Heart left ventricle (tissue), 16 donors: ENCODE data around the gene OR6X1. TPM values are rescaled to one million over a fixed set of nuclear protein-coding genes. Genes with fewer than 3 reads are reported as not detected.

Source experiments
- ATAC-seq, 4 donors: fragments of 200-7000 bp; cut with Tn5 transposase; one replicate each; pipeline ENCODE4 v1.9.1; 2020 to 2022; ENCODE audit warnings: moderate library complexity in 4 of 4, mild to moderate bottlenecking in 3 of 4, moderate number of reproducible peaks in 1 of 4
- DNase-seq, 5 donors: peaks; one replicate each; pipeline ENCODE4 v3.0.0-alpha.2; 2020
- H3K27ac ChIP-seq, 12 donors: fragments of 200-600 bp; sonication (generic) in 4 of 12; one replicate each; pipeline versions ENCODE4 v1.5.0 to v1.8.0; 2016 to 2022; ENCODE audit warnings: mild to moderate bottlenecking in 2 of 12
- H3K27me3 ChIP-seq, 9 donors: fragments of 200-600 bp; sonication (generic) in 2 of 9; one replicate each; pipeline versions ENCODE4 v1.5.1 to v1.8.0; 2016 to 2022; ENCODE audit warnings: mild to moderate bottlenecking in 3 of 9
- H3K36me3 ChIP-seq, 9 donors: fragments of 200-600 bp; sonication (generic) in 2 of 9; one replicate each; pipeline versions ENCODE4 v1.5.0 to v1.8.0; 2018 to 2022; ENCODE audit warnings: mild to moderate bottlenecking in 2 of 9
- H3K4me1 ChIP-seq, 12 donors: fragments of 200-600 bp; sonication (generic) in 4 of 12; one replicate each; pipeline versions ENCODE4 v1.5.0 to v1.8.0; 2016 to 2022; ENCODE audit warnings: mild to moderate bottlenecking in 3 of 12
- H3K4me3 ChIP-seq, 12 donors: fragments of 200-600 bp; sonication (generic) in 4 of 12; one replicate each; pipeline versions ENCODE4 v1.5.0 to v1.8.0; 2017 to 2022; ENCODE audit warnings: mild to moderate bottlenecking in 9 of 12, moderate library complexity in 4 of 12
- H3K9me3 ChIP-seq, 12 donors: fragments of 200-600 bp; sonication (generic) in 4 of 12; one replicate each; pipeline versions ENCODE4 v1.5.0 to v1.8.0; 2016 to 2022; ENCODE audit warnings: mild to moderate bottlenecking in 1 of 12
- CTCF ChIP-seq, 12 donors: fragments of 200-600 bp; sonication (generic) in 4 of 12; IDR thresholded peaks; one replicate each; pipeline versions ENCODE4 v1.5.0 to v1.8.0; 2018 to 2022; ENCODE audit warnings: antibody characterized with exemption in 12 of 12, mild to moderate bottlenecking in 5 of 12
- POLR2A ChIP-seq, 2 donors: fragments of 450-650 bp; IDR thresholded peaks; one replicate each; pipeline ENCODE4 v1.6.1; 2017; ENCODE audit warnings: antibody characterized with exemption in 2 of 2, mild to moderate bottlenecking in 2 of 2, moderate library complexity in 2 of 2
- WGBS, 4 donors: extraction: QIAGEN DNeasy Blood & Tissue Kit in 2 of 4; methylation state at CpG; one replicate each; pipeline versions ENCODE4 v1.1.5 to v1.1.7; 2013 to 2018; 5-methylcytosine and 5-hydroxymethylcytosine counted together
- intact Hi-C, 10 donors: fragments of 100-400 bp; cut with DNase I; formaldehyde crosslinking; loops; one replicate each; pipeline versions ENCODE4 v1.11.1 to v1.14.2; 2022
- polyA plus RNA-seq, 2 donors: library from polyadenylated mRNA; stranded (reverse); fragments of 200-250 nt; gene quantifications; one replicate each; pipeline ENCODE4 v1.2.3, GENCODE V29; 2013
- total RNA-seq, 9 donors: library from RNA; depleted of rRNA in 2 of 9; stranded (reverse); fragments of >200 nt in 2 of 9; fragmentation: NEBNext Ultra II Directional in 3 of 9; extraction: Animal tissue kit (Norgen Biotek cat#: 25700) in 3 of 9; gene quantifications; one replicate each; pipeline versions ENCODE4 v1.1.0 to v1.2.4, GENCODE V29; 2016 to 2023
- donor health status: ischemic (EF 13 %, LVEDD 7.1; RV severe dilation, severe dysfunction).
- donor health status: healthy with polysubstance abuse.
- donor health status: DM: no; HTN: yes; CAD: no.
- donor health status: DM: no; HTN: no; CAD: no.
- donor health status: ischemic (EF 25% LVEDD 6.9; RV normal size, moderate dysfunction).
- donor health status: ischemic (EF 25% LVEDD 5.7; RV mildly dilated, moderate dysfunction).
- donor health status: healthy.
- donor health status: DM: yes; HTN: yes; CAD: no.
- donor health status: ischemic (EF 35%, LVEDD 5.7; RV mildly dilated, moderate dysfunction).
- donor health status: nonischemic (EF 11% LVEDD 7.7; RV severe dilation, severe dysfunction).
- donor health status: DM: yes; HTN: yes; CAD: no.
- donor health status: PGD.
- donor health status: ischemic (EF 29% LVEDD 5.4; RV normal size, mild dysfunction).
- donor health status: nonischemic (EF 23%, LVEDD 6.1; RV moderate dilation, normal function).

The OR6X1 gene
- total and polyA plus RNA-seq, 11 donors: not detected

GRCh38 chr11:123757976-123758375 lies 3.7 kb upstream of the OR6X1 start:
- intact Hi-C loops: no loop called here
- DNase-seq: no peak
- H3K4me1 ChIP-seq: no peaks in the 10 kb centered on the region
- no peak overlapping the region for H3K27ac ChIP-seq
- no peaks in the 10 kb centered on the region for H3K36me3 ChIP-seq
- H3K4me3 ChIP-seq: no peak overlapping the region
- H3K9me3 ChIP-seq: peaks cover 0 to 18% (median 8%) of the 10 kb centered on the region in 12 donors
- peaks cover 0 to 9% (median 0%) of the 10 kb centered on the region in 9 donors for H3K27me3 ChIP-seq
- TF ChIP-seq CTCF (IDR thresholded peaks at IDR 0.05) (no peak), POLR2A (IDR thresholded peaks at IDR 0.05) (no peak)
- 72 to 78% (median 74%) methylated on average over 3 of the region's 3 CpGs for WGBS, 4 donors
- no peak for ATAC-seq

- Histone ChIP-seq H3K36me3 (no peaks in the 10 kb centered on the region), H3K27ac (no peak overlapping the region), H3K27me3 (peaks cover 0 to 6% (median 0%) of the 10 kb centered on the region in 9 donors), H3K4me3 (no peak overlapping the region), H3K9me3 (no peaks in the 10 kb centered on the region), H3K4me1 (no peaks in the 10 kb centered on the region)
- TF ChIP-seq CTCF (IDR thresholded peaks at IDR 0.05): no peak
- no peak for TF ChIP-seq POLR2A (IDR thresholded peaks at IDR 0.05)
- 81 to 86% (median 83%) methylated on average over 3 of the region's 3 CpGs for WGBS, 4 donors
- DNase-seq: no peak
- intact Hi-C loops: no loop called here
- no peak for ATAC-seq
These were observed 1.5 kb upstream of the OR6X1 start for GRCh38 chr11:123755813-123756212.

- peaks cover 0 to 6% (median 0%) of the 10 kb centered on the region in 9 donors for H3K27me3 ChIP-seq
- H3K9me3 ChIP-seq: no peaks in the 10 kb centered on the region
- no peak for TF ChIP-seq POLR2A (IDR thresholded peaks at IDR 0.05)
- no peak overlapping the region for H3K4me3 ChIP-seq
- no peak for ATAC-seq
- no peaks in the 10 kb centered on the region for H3K4me1 ChIP-seq
- H3K36me3 ChIP-seq: no peaks in the 10 kb centered on the region
- H3K27ac ChIP-seq: no peak overlapping the region
- intact Hi-C loops: no loop called here
- DNase-seq: no peak
These were observed 1.0 kb upstream of the OR6X1 start for GRCh38 chr11:123755344-123755743.

- peaks cover 0 to 8% (median 0%) of the 10 kb centered on the region in 12 donors for H3K9me3 ChIP-seq
These were observed 1.2 kb downstream of the OR6X1 start for GRCh38 chr11:123753110-123753509.

More at GRCh38 chr11:123753110-123753509, 1.2 kb downstream of the OR6X1 start:
- no peak for DNase-seq
- no peak for ATAC-seq
- H3K4me1 ChIP-seq: no peaks in the 10 kb centered on the region
- no peaks in the 10 kb centered on the region for H3K36me3 ChIP-seq
- no peaks in the 10 kb centered on the region for H3K27me3 ChIP-seq
- intact Hi-C loops: no loop called here
- H3K27ac ChIP-seq: no peak overlapping the region
- no peak overlapping the region for H3K4me3 ChIP-seq
- TF ChIP-seq POLR2A (IDR thresholded peaks at IDR 0.05): no peak
- TF ChIP-seq CTCF (IDR thresholded peaks at IDR 0.05): no peak
